IMR-90 (cell line): ENCODE data around the gene FMO4. TPM values are rescaled to one million over a fixed set of nuclear protein-coding genes. Genes with fewer than 3 reads are reported as not detected.

ENCODE experiments used
- ATAC-seq: fragments of 200-7000 bp; cut with Tn5 transposase; 2 replicates; pipeline ENCODE4 v1.9.1; 2020; ENCODE audit warnings: low read depth, mild to moderate bottlenecking, moderate library complexity
- BruUV-seq: library from RNA; stranded (reverse); fragments of 400-500 nt; replicated peaks from 2 replicates; lab custom pipeline; 2021; lab: Mats Ljungman, UMichigan
- CTCF ChIA-PET: fragments of 300-600 bp; formaldehyde crosslinking; extraction: SDS; loops from one replicate; lab custom pipeline; 2021; ENCODE audit warnings: antibody characterized with exemption; lab: Yijun Ruan, JAX
- POLR2A ChIA-PET: fragments of 300-600 bp; sonication (Branson Sonifier 250); formaldehyde crosslinking; loops from one replicate; lab custom pipeline; 2022; ENCODE audit warnings: antibody characterized with exemption; ENCODE audit not compliant: unreplicated experiment; lab: Charles Lee
- DNase-seq: peaks from one replicate; pipeline ENCODE4 v3.0.0; 2013
- H2AFZ ChIP-seq: replicated peaks from 2 replicates; pipeline ENCODE3; 2013; ENCODE audit warnings: low read length, mild to moderate bottlenecking; ENCODE audit not compliant: poor library complexity
- H2AK5ac ChIP-seq: 2 replicates; pipeline ENCODE4 v1.6.1; 2013; ENCODE audit warnings: low read depth, low read length, inconsistent platforms
- H2AK9ac ChIP-seq: replicated peaks from 2 replicates; pipeline ENCODE3; 2013; ENCODE audit warnings: mild to moderate bottlenecking, low read depth, low read length, moderate library complexity; ENCODE audit not compliant: poor library complexity
- H2BK120ac ChIP-seq: 2 replicates; pipeline ENCODE4 v1.6.1; 2013; ENCODE audit warnings: low read depth, low read length, inconsistent platforms
- H2BK15ac ChIP-seq: 3 replicates; pipeline ENCODE4 v1.6.1; 2013; ENCODE audit warnings: low read depth, low read length, inconsistent platforms
- H2BK20ac ChIP-seq: 2 replicates; pipeline ENCODE4 v1.6.1; 2013; ENCODE audit warnings: low read depth, mild to moderate bottlenecking, inconsistent platforms, low read length, moderate library complexity
- H2BK5ac ChIP-seq: 2 replicates; pipeline ENCODE4 v1.6.1; 2013; ENCODE audit warnings: mild to moderate bottlenecking, low read depth, low read length, inconsistent platforms; ENCODE audit not compliant: poor library complexity, severe bottlenecking
- H3K14ac ChIP-seq: replicated peaks from 2 replicates; pipeline ENCODE4 v1.6.1; 2013; ENCODE audit warnings: low read depth, low read length, inconsistent platforms
- H3K18ac ChIP-seq: 2 replicates; pipeline ENCODE4 v1.6.1; 2013; ENCODE audit warnings: low read depth, low read length, control low read depth
- H3K23ac ChIP-seq: 2 replicates; pipeline ENCODE4 v1.6.1; 2013; ENCODE audit warnings: low read depth, low read length, inconsistent platforms
- H3K27ac ChIP-seq: 2 replicates; pipeline ENCODE4 v1.5.1; 2013; ENCODE audit warnings: mild to moderate bottlenecking, control low read depth, low read length; ENCODE audit not compliant: insufficient read depth
- H3K27me3 ChIP-seq: 2 replicates; pipeline ENCODE4 v1.6.1; 2013; ENCODE audit warnings: low read length; ENCODE audit not compliant: control insufficient read depth, insufficient read depth
- H3K36me3 ChIP-seq: 2 replicates; pipeline ENCODE4 v1.6.1; 2013; ENCODE audit warnings: low read length, mixed read lengths; ENCODE audit not compliant: control insufficient read depth, insufficient read depth
- H3K4ac ChIP-seq: 2 replicates; pipeline ENCODE4 v1.6.1; 2013; ENCODE audit warnings: low read depth, low read length, inconsistent platforms
- H3K4me1 ChIP-seq: 2 replicates; pipeline ENCODE4 v1.6.1; 2013; ENCODE audit warnings: low read length, mixed read lengths; ENCODE audit not compliant: control insufficient read depth, insufficient read depth
- H3K4me2 ChIP-seq: 2 replicates; pipeline ENCODE4 v1.6.1; 2013; ENCODE audit warnings: low read depth, mild to moderate bottlenecking, control low read depth, low read length, moderate library complexity
- H3K4me3 ChIP-seq: 2 replicates; pipeline ENCODE4 v1.5.1; 2013; ENCODE audit warnings: low read depth, mild to moderate bottlenecking, control low read depth, low read length, moderate library complexity; ENCODE audit not compliant: insufficient read depth
- H3K56ac ChIP-seq: 2 replicates; pipeline ENCODE4 v1.6.1; 2013; ENCODE audit warnings: low read length, inconsistent platforms; ENCODE audit not compliant: insufficient read depth; ENCODE audit errors: extremely low read depth
- H3K79me1 ChIP-seq, 2 experiments: 2 replicates each; pipeline ENCODE4 v1.6.1; 2013; ENCODE audit warnings: low read length in 2 of 2, inconsistent platforms in 1 of 2, low read depth in 1 of 2
- H3K9ac ChIP-seq: 2 replicates; pipeline ENCODE4 v1.6.1; 2013; ENCODE audit warnings: low read depth, low read length, control low read depth
- H3K9me1 ChIP-seq: 2 replicates; pipeline ENCODE4 v1.6.1; 2013; ENCODE audit warnings: low read length, inconsistent platforms; ENCODE audit not compliant: insufficient read depth
- H3K9me3 ChIP-seq: 2 replicates; pipeline ENCODE4 v1.6.1; 2013; ENCODE audit warnings: low read length; ENCODE audit not compliant: control insufficient read depth, insufficient read depth
- H4K20me1 ChIP-seq: 2 replicates; pipeline ENCODE4 v1.6.1; 2013; ENCODE audit warnings: low read length, inconsistent platforms; ENCODE audit not compliant: insufficient read depth
- H4K5ac ChIP-seq: 2 replicates; pipeline ENCODE4 v1.6.1; 2013; ENCODE audit warnings: mild to moderate bottlenecking, low read depth, low read length, control low read depth
- H4K8ac ChIP-seq, 2 experiments: 2 replicates each; pipeline ENCODE4 v1.6.1; 2013; ENCODE audit warnings: low read depth in 2 of 2, low read length in 2 of 2, control low read depth in 1 of 2, inconsistent platforms in 1 of 2
- H4K91ac ChIP-seq: 2 replicates; pipeline ENCODE4 v1.6.1; 2013; ENCODE audit warnings: low read depth, low read length, inconsistent platforms; ENCODE audit not compliant: insufficient read depth
- BHLHE40 ChIP-seq: fragments of 150-350 bp; IDR thresholded peaks from 2 replicates; pipeline ENCODE4 v1.6.1; 2016; ENCODE audit warnings: mild to moderate bottlenecking, low read depth, low read length
- CEBPB ChIP-seq: IDR thresholded peaks from 2 replicates; pipeline ENCODE4 v1.6.1; 2012; ENCODE audit warnings: low read depth, low read length, improper control_type of control experiment
- CHD1 ChIP-seq: IDR thresholded peaks from 2 replicates; pipeline ENCODE4 v1.6.1; 2012; ENCODE audit warnings: low read depth, low read length, improper control_type of control experiment
- FOS ChIP-seq: fragments of 150-350 bp; IDR thresholded peaks from 2 replicates; pipeline ENCODE4 v1.6.1; 2016; ENCODE audit warnings: low read depth, low read length
- MAFK ChIP-seq: IDR thresholded peaks from 2 replicates; pipeline ENCODE4 v1.6.1; 2012; ENCODE audit warnings: low read depth, low read length, improper control_type of control experiment
- MAZ ChIP-seq: IDR thresholded peaks from 2 replicates; pipeline ENCODE4 v1.6.1; 2012; ENCODE audit warnings: low read depth, mild to moderate bottlenecking, low read length, improper control_type of control experiment, moderate library complexity, borderline replicate concordance
- MXI1 ChIP-seq: IDR thresholded peaks from 2 replicates; pipeline ENCODE4 v1.6.1; 2012; ENCODE audit warnings: low read depth, mild to moderate bottlenecking, low read length, moderate library complexity, borderline replicate concordance
- NFE2L2 ChIP-seq: fragments of 150-350 bp; IDR thresholded peaks from 2 replicates; pipeline ENCODE4 v1.6.1; 2016; ENCODE audit warnings: low read depth, mild to moderate bottlenecking, low read length
- POLR2A ChIP-seq: IDR thresholded peaks from 2 replicates; pipeline ENCODE4 v1.6.1; 2012; ENCODE audit warnings: mild to moderate bottlenecking, low read depth, low read length
- RAD21 ChIP-seq: IDR thresholded peaks from 2 replicates; pipeline ENCODE4 v1.6.1; 2012; ENCODE audit warnings: low read length, improper control_type of control experiment
- RCOR1 ChIP-seq: IDR thresholded peaks from 2 replicates; pipeline ENCODE4 v1.6.1; 2012; ENCODE audit warnings: mild to moderate bottlenecking, low read length, improper control_type of control experiment; ENCODE audit not compliant: insufficient replicate concordance
- RFX5 ChIP-seq: IDR thresholded peaks from 2 replicates; pipeline ENCODE4 v1.8.0; 2012; ENCODE audit warnings: low read depth, mild to moderate bottlenecking, low read length, moderate library complexity
- SMC3 ChIP-seq: fragments of 150-350 bp; IDR thresholded peaks from 2 replicates; pipeline ENCODE4 v1.6.1; 2016; ENCODE audit warnings: low read depth, mild to moderate bottlenecking, antibody characterized with exemption, low read length, moderate library complexity
- WGBS, 2 experiments: methylation state at CpG; one replicate each; pipeline versions ENCODE4 v1.1.5 to v1.1.7; 2013; ENCODE audit warnings: missing lambda C conversion rate in 2 of 2; ENCODE audit not compliant: insufficient read length in 1 of 2; ENCODE audit errors: extremely low coverage in 2 of 2; 5-methylcytosine and 5-hydroxymethylcytosine counted together
- dilution Hi-C: fragments of 300-500 bp; cut with HindIII; formaldehyde crosslinking; loops from one replicate; pipeline ENCODE4 v1.14.3; 2018; ENCODE audit warnings: low sequenced_read_pairs; ENCODE audit not compliant: unreplicated experiment
- in situ Hi-C: fragments of 300-500 bp; cut with MboI; formaldehyde crosslinking; loops from 3 replicates; pipeline ENCODE4 v1.14.3; 2019; ENCODE audit warnings: low sequenced_read_pairs, inconsistent platforms, mixed read lengths
- intact Hi-C: fragments of 100-400 bp; cut with micrococcal nuclease; formaldehyde crosslinking; loops from 2 replicates; pipeline ENCODE4 v1.10.0; 2022
- polyA plus RNA-seq, 3 experiments: library from polyadenylated mRNA; depleted of rRNA; stranded (reverse); fragments of >200 nt; gene quantifications; 2 replicates each; pipeline ENCODE4 v1.2.3, GENCODE V29; 2012; ENCODE audit warnings: low replicate concordance in 1 of 3
- total RNA-seq: library from RNA; depleted of rRNA; stranded (reverse); fragments of >200 nt; gene quantifications from 2 replicates; pipeline ENCODE4 v1.2.3, GENCODE V29; 2012
- TF ChIP-seq, protein P1 (sequence below): conservative IDR thresholded peaks from 2 replicates; pipeline ENCODE4 v1.5.1; 2012; ENCODE audit warnings: mild to moderate bottlenecking, low read depth, low read length, improper control_type of control experiment
- TF ChIP-seq, protein P2 (sequence below): fragments of 150-350 bp; IDR thresholded peaks from 2 replicates; pipeline ENCODE4 v1.6.1; 2016; ENCODE audit warnings: low read depth, mild to moderate bottlenecking, low read length, moderate library complexity, borderline replicate concordance
- TF ChIP-seq, protein P3 (sequence below): fragments of 150-350 bp; IDR thresholded peaks from 2 replicates; pipeline ENCODE4 v1.6.1; 2017; ENCODE audit warnings: mild to moderate bottlenecking, antibody characterized with exemption, low read length, low read depth

Gene FMO4
- total and polyA plus RNA-seq, 2 of the 4 experiments (the other 2 are of a cell fraction): 0.36 to 0.55 TPM

DNA sequence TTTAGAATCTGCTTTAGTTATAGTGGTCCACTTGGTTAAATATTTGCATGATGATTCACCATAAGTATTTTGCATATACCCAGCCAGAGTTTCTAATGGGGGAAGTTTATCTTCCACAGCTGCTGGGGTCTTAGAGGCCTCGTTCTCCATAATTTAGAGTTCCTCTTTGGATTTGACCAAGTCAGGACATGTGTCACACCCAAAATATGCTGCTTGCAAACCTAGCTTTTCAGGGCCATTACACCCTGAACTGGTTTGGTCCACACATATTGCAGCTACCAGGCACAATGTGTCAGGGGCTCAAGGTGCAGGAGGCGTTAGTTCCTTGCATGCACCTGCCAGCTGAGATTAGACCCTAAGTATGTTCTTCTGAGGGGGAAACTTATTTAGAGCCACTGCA, 17.1 kb upstream of the FMO4 start:
- Histone ChIP-seq H3K27me3 (no peaks in the 10 kb centered on the region), H2BK120ac (no peak overlapping the region), H2AK5ac (no peak overlapping the region), H3K79me1 (no peaks in the 10 kb centered on the region), H3K9me1 (no peaks in the 10 kb centered on the region), H3K4me3 (no peak overlapping the region), H4K20me1 (no peaks in the 10 kb centered on the region), H3K14ac (no peak overlapping the region), H4K8ac (no peak overlapping the region), H3K4me1 (no peaks in the 10 kb centered on the region), H4K91ac (no peak overlapping the region), H3K36me3 (no peaks in the 10 kb centered on the region), H3K18ac (no peak overlapping the region), H3K56ac (no peak overlapping the region), H3K4me2 (no peak overlapping the region), H3K4ac (no peak overlapping the region), H3K9ac (no peak overlapping the region), H2BK20ac (no peak overlapping the region), H2AK9ac (no peak overlapping the region), H3K23ac (no peak overlapping the region), H3K9me3 (no peaks in the 10 kb centered on the region; the same call in none of the 2 replicates), H2BK15ac (no peak overlapping the region), H2BK5ac (no peak overlapping the region), H4K5ac (no peak overlapping the region), H2AFZ (no peak overlapping the region), H3K27ac (no peak overlapping the region)
- no CpG with 5 or more reads among the region's 2 CpGs for WGBS, 2 experiments
- ChIA-PET CTCF (interaction anchor here (0.6 to 1.6 kb wide), 2 partner anchors 16 to 330 kb away, joined by 4 to 7 read pairs; no protein-coding TSS in a partner anchor), POLR2A (no interaction called here)
- ATAC-seq (no peak), DNase-seq (no peak)
- TF ChIP-seq, protein P1, sequence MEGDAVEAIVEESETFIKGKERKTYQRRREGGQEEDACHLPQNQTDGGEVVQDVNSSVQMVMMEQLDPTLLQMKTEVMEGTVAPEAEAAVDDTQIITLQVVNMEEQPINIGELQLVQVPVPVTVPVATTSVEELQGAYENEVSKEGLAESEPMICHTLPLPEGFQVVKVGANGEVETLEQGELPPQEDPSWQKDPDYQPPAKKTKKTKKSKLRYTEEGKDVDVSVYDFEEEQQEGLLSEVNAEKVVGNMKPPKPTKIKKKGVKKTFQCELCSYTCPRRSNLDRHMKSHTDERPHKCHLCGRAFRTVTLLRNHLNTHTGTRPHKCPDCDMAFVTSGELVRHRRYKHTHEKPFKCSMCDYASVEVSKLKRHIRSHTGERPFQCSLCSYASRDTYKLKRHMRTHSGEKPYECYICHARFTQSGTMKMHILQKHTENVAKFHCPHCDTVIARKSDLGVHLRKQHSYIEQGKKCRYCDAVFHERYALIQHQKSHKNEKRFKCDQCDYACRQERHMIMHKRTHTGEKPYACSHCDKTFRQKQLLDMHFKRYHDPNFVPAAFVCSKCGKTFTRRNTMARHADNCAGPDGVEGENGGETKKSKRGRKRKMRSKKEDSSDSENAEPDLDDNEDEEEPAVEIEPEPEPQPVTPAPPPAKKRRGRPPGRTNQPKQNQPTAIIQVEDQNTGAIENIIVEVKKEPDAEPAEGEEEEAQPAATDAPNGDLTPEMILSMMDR: no peak
- TF ChIP-seq, protein P2, sequence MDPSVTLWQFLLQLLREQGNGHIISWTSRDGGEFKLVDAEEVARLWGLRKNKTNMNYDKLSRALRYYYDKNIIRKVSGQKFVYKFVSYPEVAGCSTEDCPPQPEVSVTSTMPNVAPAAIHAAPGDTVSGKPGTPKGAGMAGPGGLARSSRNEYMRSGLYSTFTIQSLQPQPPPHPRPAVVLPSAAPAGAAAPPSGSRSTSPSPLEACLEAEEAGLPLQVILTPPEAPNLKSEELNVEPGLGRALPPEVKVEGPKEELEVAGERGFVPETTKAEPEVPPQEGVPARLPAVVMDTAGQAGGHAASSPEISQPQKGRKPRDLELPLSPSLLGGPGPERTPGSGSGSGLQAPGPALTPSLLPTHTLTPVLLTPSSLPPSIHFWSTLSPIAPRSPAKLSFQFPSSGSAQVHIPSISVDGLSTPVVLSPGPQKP: no peak
- TF ChIP-seq POLR2A: no peak
- no peak for TF ChIP-seq MAZ
- TF ChIP-seq RCOR1: no peak
- TF ChIP-seq BHLHE40: no peak
- TF ChIP-seq, protein P3, sequence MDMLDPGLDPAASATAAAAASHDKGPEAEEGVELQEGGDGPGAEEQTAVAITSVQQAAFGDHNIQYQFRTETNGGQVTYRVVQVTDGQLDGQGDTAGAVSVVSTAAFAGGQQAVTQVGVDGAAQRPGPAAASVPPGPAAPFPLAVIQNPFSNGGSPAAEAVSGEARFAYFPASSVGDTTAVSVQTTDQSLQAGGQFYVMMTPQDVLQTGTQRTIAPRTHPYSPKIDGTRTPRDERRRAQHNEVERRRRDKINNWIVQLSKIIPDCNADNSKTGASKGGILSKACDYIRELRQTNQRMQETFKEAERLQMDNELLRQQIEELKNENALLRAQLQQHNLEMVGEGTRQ: no peak
- no peak for TF ChIP-seq MXI1
- TF ChIP-seq CHD1: no peak
- no peak for TF ChIP-seq NFE2L2
- no peak for TF ChIP-seq SMC3
- TF ChIP-seq RAD21: no peak
- TF ChIP-seq RFX5: no peak
- TF ChIP-seq CEBPB: no peak
- no peak for TF ChIP-seq FOS
- TF ChIP-seq MAFK: no peak
- BruUV-seq: no TSS peak
- dilution Hi-C loops: no loop called here
- intact Hi-C loops: no loop called here
- in situ Hi-C loops: no loop called here
